C4-2B (cell line): ENCODE measurements around the gene RAPGEF4.
A peak's percentile ranks its signal among the peaks of the same experiment; 100 is the strongest.

Experiments
- H3K27ac ChIP-seq: fragments of 450-650 bp; 2 replicates; pipeline ENCODE4 v1.5.1; 2017
- CTCF ChIP-seq: fragments of 450-650 bp; conservative IDR thresholded peaks from 2 replicates; pipeline ENCODE4 v1.5.1; 2017; ENCODE audit warnings: mild to moderate bottlenecking
- ZFX ChIP-seq: fragments of 450-650 bp; IDR thresholded peaks from 2 replicates; pipeline ENCODE4 v1.6.1; 2017

The RAPGEF4 gene

DNA sequence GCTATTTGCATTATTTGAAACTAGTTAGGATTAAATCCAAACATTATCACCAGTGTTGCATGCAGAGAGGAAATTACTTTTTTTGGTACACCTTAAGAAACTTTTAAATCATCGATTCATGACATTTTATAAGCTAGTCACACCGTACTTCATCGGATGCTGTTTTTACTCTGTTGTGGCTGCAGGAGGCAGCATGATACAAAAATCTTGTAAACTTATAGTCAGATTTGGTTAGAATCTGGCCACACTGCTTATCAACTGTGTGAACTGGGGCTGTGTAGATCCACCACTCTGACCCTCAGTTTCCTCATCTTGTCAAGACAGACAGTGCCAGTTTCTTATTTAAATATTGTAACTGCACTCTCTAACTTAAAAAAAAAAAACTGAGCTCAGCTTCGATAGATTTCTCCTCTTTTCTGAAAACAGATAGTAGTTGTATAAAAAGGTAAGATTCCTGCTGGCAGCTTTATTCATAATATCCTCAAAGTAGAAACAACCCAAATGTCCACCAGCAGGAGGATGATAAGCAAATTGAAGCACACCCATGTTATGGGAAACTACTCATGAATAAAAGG lies 77.8 kb downstream of the RAPGEF4 start:
- no peak overlapping the region for H3K27ac ChIP-seq
- TF ChIP-seq ZFX (no peak), CTCF (peak; percentile 61)

DNA sequence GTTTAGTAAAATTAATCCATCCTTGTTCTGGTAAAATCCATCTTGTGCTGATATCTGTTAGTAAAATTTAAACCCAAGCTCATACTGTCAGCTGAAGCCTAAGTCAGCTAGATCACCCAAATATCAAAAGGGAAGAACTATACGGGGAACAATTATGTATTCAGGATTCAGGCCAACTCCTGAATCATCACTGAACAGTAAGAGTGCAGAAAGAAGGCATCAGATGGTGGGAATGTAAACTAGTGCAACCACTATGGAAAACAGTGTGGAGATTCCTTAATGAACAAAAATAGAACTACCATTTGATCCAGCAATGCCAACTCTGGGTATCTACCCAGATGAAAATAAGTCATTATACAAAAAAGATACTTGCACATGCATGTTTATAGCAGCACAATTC lies 81.8 kb downstream of the RAPGEF4 start:
- no peak overlapping the region for H3K27ac ChIP-seq
- TF ChIP-seq CTCF (no peak), ZFX (no peak)

DNA sequence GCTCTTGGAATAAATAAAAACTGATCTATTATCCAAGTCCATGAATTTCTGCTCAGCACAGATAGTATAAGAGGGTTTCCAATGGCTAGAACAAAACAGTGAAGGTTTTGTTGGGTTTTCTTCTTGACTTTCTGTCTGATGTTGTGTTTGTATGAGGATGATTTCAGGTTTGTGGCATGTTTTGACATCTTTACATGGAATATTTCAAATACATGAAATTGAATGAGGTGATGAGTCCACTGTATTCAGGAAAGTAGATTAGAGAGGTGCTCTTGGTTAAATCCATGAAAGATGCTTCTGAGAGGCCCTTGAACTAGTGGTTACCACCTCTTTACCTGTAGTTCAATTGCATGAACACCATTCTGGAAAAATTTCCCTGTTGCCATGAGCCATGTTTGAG lies 84.3 kb downstream of the RAPGEF4 start:
- H3K27ac ChIP-seq, result no peak overlapping the region
- TF ChIP-seq ZFX (no peak), CTCF (no peak)

- TF ChIP-seq CTCF, result no peak
- no peak for TF ChIP-seq ZFX
- H3K27ac ChIP-seq, result no peak overlapping the region
These were observed 86.0 kb downstream of the RAPGEF4 start for GRCh38 chr2:172821370-172822338.

DNA sequence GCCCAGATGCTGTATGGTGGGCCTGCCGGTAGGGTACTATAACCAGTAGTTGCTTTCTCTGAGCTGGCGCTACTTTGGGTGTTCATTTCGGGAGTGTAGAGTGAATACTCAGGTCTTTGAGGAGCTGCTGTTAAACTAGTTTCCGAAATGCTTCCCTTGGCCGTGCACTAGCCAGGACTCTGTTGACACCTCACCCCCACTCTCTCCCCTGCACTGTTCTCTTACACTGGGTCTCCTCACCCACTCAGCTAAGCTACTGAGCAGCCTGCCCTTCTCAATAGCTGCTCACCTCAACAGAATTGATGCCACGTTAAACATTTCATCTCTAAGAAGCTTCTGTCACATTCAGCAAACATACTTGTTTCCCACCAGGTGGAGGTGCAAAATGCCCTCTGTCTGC lies 86.9 kb downstream of the RAPGEF4 start:
- H3K27ac ChIP-seq, result no peak overlapping the region
- no peak for TF ChIP-seq ZFX
- TF ChIP-seq CTCF, result no peak

DNA sequence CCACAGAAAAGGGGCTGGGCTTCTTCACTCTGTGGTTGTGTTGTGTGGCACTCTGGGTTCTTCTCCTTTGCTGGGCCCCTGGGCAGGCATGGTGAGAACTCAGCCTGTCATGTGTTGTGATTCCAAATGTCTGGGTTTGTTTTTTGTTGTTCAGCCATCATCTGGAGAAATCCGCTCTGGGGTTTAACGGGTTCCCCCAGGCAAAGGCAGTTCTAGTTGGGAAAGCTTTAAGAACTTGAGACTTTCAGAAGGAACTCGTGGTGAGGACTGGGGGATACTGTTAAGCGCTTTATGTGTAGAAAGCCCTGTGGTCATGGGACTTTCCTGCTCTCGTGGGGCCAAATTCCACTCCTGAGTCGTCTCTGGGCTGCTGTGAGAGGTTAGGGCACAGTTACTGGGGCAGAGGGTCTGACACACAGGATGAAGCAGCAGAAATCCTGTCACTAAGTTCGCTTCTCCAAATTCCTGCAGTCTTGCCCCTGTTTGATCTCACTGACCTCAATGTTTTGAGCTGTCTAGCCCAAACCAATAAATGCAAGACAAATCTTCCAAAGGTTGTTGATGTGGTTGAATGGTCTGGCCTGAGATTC lies 87.7 kb downstream of the RAPGEF4 start:
- H3K27ac ChIP-seq, result no peak overlapping the region
- TF ChIP-seq CTCF, result no peak
- TF ChIP-seq ZFX, result no peak

DNA sequence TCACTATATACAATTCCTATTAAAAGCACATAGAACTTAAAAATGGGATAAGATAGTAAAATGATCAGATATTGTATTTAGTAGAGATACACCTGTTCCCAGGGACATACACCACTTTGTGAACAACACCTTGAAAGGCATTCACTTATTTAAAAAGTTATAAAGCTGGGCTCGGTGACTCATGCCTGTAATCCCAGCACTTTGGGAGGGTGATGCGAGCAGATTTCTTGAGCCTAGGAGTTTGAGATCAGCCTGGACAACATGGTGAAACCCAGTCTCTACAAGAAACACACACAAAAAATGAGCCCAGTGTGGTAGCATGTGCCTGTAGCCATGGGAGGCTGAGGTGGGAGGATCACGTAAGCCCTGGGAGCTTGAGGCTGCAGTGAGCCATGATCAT lies 90.9 kb downstream of the RAPGEF4 start:
- no peak overlapping the region for H3K27ac ChIP-seq
- no peak for TF ChIP-seq ZFX
